ENCODE data around the gene ALCAM. TPM values are rescaled to one million over a fixed set of nuclear protein-coding genes. Genes with fewer than 3 reads are reported as not detected.

ALCAM gene
- total RNA-seq, 1 donor from 2014 or later = 294 TPM

- DNase-seq (ENCODE audit: low read depth) (peak; percentile 71), FAIRE-seq (no peak)
- Histone ChIP-seq H3K4me3 (ENCODE audit: low read depth, low read length) (no peak overlapping the region), H3K27me3 (ENCODE audit: control insufficient read depth, insufficient read depth, low read length) (no peaks in the 10 kb centered on the region), H3K36me3 (ENCODE audit: control insufficient read depth, insufficient read depth, low read length) (no peaks in the 10 kb centered on the region)
- TF ChIP-seq CTCF (IDR thresholded peaks at IDR 0.05; ENCODE audit: insufficient read depth, low read length, severe bottlenecking) = no peak
Measured at GRCh38 chr3:105364128-105364527, 2.6 kb upstream of the ALCAM start.

- Histone ChIP-seq H3K36me3 (ENCODE audit: control insufficient read depth, insufficient read depth, low read length) (no peaks in the 10 kb centered on the region), H3K27me3 (ENCODE audit: control insufficient read depth, insufficient read depth, low read length) (no peaks in the 10 kb centered on the region), H3K4me3 (ENCODE audit: low read depth, low read length) (no peak overlapping the region)
- DNase-seq (ENCODE audit: low read depth) = no peak
- no peak for FAIRE-seq
- TF ChIP-seq CTCF (IDR thresholded peaks at IDR 0.05; ENCODE audit: insufficient read depth, low read length, severe bottlenecking) = no peak
Measured at GRCh38 chr3:105365081-105365390, 1.7 kb upstream of the ALCAM start.

DNA sequence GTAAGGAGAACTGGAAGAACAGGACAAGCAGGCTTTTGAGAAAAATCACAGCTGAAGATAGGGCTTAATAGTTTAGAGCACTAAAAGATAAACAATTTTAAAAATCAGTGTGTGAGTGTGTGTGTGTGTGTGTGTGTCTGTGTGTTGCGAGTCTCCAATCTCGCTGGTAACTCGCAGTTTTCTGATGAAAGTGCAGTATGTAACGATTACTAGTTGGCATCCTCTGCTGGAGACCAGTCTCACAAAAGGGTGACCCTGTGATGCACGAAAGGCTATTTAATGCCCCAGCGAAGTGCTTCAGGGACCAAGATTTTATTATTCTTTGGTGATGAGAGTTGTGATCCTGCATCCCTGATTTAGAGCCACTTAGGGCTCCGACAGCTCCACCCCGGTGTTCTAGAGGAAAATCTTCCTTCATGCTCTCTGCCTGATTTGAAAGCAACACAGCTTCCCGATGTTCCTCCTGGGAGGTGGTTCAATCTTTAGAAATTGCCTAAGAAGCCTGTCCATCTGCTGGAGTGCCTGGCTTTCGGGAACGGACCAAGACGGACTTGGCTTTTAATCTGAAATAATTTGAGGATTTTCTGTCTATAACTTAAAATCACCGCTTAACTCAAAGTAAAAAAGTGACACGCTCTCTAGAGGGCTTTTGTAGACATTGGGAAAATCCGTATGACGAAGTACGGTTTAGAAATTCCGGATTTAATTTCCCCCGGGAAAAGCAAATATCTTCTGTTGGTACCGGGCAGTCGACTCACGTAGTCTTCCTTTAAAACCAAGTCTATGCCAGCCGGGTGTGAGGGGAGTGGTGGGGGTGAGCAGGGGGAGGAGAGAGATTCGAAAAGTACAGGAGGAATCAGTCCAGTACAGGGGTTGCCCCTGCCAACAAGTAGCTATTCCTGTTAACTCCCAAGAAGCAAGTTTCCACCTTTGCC is 1.1 kb upstream of the ALCAM start:
- H3K4me3 ChIP-seq (ENCODE audit: low read depth, low read length) = peak overlapping the region; percentile 99
- FAIRE-seq (no peak), DNase-seq (ENCODE audit: low read depth) (peak; percentile 75)
- no peaks in the 10 kb centered on the region for H3K27me3 ChIP-seq (ENCODE audit: control insufficient read depth, insufficient read depth, low read length)
- TF ChIP-seq CTCF (IDR thresholded peaks at IDR 0.05; ENCODE audit: insufficient read depth, low read length, severe bottlenecking) = no peak
- H3K36me3 ChIP-seq (ENCODE audit: control insufficient read depth, insufficient read depth, low read length) = no peaks in the 10 kb centered on the region

GRCh38 chr3:105367063-105367405 is 325 bp downstream of the ALCAM start:
- peak overlapping the region; percentile 99 for H3K4me3 ChIP-seq (ENCODE audit: low read depth, low read length)
- TF ChIP-seq CTCF (IDR thresholded peaks at IDR 0.05; ENCODE audit: insufficient read depth, low read length, severe bottlenecking) = peak; percentile 15
- no peaks in the 10 kb centered on the region for H3K36me3 ChIP-seq (ENCODE audit: control insufficient read depth, insufficient read depth, low read length)
- no peaks in the 10 kb centered on the region for H3K27me3 ChIP-seq (ENCODE audit: control insufficient read depth, insufficient read depth, low read length)
- no peak for DNase-seq (ENCODE audit: low read depth)
- no peak for FAIRE-seq

DNA sequence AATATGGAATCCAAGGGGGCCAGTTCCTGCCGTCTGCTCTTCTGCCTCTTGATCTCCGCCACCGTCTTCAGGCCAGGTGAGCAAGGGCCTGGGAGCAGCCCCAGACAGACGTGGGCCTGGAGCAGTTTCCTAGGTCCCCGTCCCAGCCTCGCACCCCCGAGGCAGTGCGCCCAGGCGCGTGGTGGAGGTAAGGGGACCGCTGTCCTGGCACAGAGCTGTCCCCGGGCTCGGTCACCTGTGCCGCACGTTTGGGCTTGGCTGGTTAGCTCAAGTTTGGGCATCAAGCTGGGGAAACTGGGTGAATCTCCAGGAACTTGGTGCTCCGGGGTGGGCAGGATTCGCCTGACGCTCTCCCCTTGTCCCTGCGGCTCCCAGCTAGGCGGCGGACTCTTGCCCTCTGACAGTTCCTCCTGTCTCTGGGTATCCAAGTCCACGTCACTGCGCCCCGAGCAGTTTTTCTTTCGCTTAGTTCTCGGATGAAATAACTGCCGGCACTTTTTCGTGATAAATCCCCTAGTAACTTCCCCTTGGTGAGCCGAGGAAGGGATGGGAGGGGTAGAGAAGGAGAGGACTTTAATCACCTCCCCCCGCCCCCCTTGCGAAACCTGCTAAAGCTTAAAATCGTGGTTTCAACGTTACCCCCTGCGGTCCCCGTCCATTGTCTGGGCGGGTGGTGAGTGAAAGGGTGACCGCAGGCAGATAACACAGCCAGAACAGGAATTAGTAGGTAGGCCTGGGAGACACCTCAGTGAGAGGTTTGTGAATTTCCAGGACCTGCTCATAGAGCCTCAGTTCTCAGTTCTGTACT is 901 bp downstream of the ALCAM start:
- no peak for FAIRE-seq
- DNase-seq (ENCODE audit: low read depth) = peak; percentile 70
- TF ChIP-seq CTCF (IDR thresholded peaks at IDR 0.05; ENCODE audit: insufficient read depth, low read length, severe bottlenecking) = peak; percentile 26
- Histone ChIP-seq H3K27me3 (ENCODE audit: control insufficient read depth, insufficient read depth, low read length) (no peaks in the 10 kb centered on the region), H3K36me3 (ENCODE audit: control insufficient read depth, insufficient read depth, low read length) (no peaks in the 10 kb centered on the region), H3K4me3 (ENCODE audit: low read depth, low read length) (peak overlapping the region; percentile 99)

All from bronchial epithelial cell (primary cell).